NB4 (cell line): Measurements from ENCODE around the gene WASF3.

Experiments
- CTCF ChIP-seq: IDR thresholded peaks from one replicate; pipeline ENCODE4 v1.5.1; 2012; ENCODE audit warnings: low read depth, low read length
- MYC ChIP-seq: IDR thresholded peaks from 2 replicates; pipeline ENCODE4 v1.6.1; 2011; ENCODE audit warnings: low read depth, low read length
- POLR2A ChIP-seq: IDR thresholded peaks from 2 replicates; pipeline ENCODE4 v1.6.1; 2011; ENCODE audit warnings: mild to moderate bottlenecking; ENCODE audit not compliant: insufficient read length; ENCODE audit errors: extremely low read depth

GRCh38 chr13:26705536-26705935 lies 148.1 kb downstream of the WASF3 start:
- TF ChIP-seq CTCF (no peak), POLR2A (no peak), MYC (no peak)
